Testis (tissue), 2 donors: ENCODE measurements around the gene NPNT.

ENCODE experiments used
- CTCF ChIP-seq, 3 experiments: fragments of 450-650 bp in 2 of 3; fragments of 200-600 bp in 1 of 3; sonication (generic) in 1 of 3; IDR thresholded peaks; one replicate each; pipeline ENCODE4 v1.5.1; 2016 to 2019; ENCODE audit warnings: antibody characterized with exemption in 3 of 3, mild to moderate bottlenecking in 2 of 3, moderate library complexity in 1 of 3
- POLR2A ChIP-seq: fragments of 450-650 bp; IDR thresholded peaks from one replicate; pipeline ENCODE4 v1.6.1; 2017; ENCODE audit warnings: antibody characterized with exemption, mild to moderate bottlenecking, moderate library complexity

- TF ChIP-seq CTCF (IDR thresholded peaks at IDR 0.05) = no peak
- no peak for TF ChIP-seq POLR2A
These were observed 61.3 kb downstream of the NPNT start for GRCh38 chr4:105956569-105956968.
